H1 (cell line): ENCODE data around the gene MTF2. TPM values are rescaled to one million over a fixed set of nuclear protein-coding genes. Genes with fewer than 3 reads are reported as not detected.

ENCODE experiments used
- CTCF ChIA-PET: fragments of 300-600 bp; sonication (Branson Sonifier 250); formaldehyde crosslinking; loops from one replicate; lab custom pipeline; 2021; ENCODE audit not compliant: partially characterized antibody; lab: Charles Lee
- POLR2A ChIA-PET: fragments of 300-600 bp; sonication (Branson Sonifier 250); formaldehyde crosslinking; loops from one replicate; lab custom pipeline; 2021; ENCODE audit warnings: inconsistent platforms; ENCODE audit not compliant: partially characterized antibody; lab: Charles Lee
- DNase-seq, 2 experiments: peaks; one replicate each; pipeline versions ENCODE4 v3.0.0 to v3.0.0-alpha.2; 2010 to 2022; ENCODE audit warnings: low spot score in 2 of 2, low read depth in 1 of 2, mixed read lengths in 1 of 2
- FAIRE-seq: peaks from 2 replicates; lab custom pipeline; 2011; peaks lifted over from hg19 to GRCh38; lab: Jason Lieb, UNC
- H2AFZ ChIP-seq: 2 replicates; pipeline ENCODE4 v1.8.1; 2012; ENCODE audit warnings: low read length, inconsistent platforms
- H2AK5ac ChIP-seq: 2 replicates; pipeline ENCODE4 v1.6.1; 2013; ENCODE audit warnings: low read depth, low read length
- H2BK120ac ChIP-seq: replicated peaks from 2 replicates; pipeline ENCODE3; 2013; ENCODE audit warnings: low read depth, low read length, inconsistent platforms
- H2BK12ac ChIP-seq: 2 replicates; pipeline ENCODE4 v1.6.1; 2013; ENCODE audit warnings: low read depth, low read length
- H2BK15ac ChIP-seq: 2 replicates; pipeline ENCODE4 v1.6.1; 2013; ENCODE audit warnings: low read length
- H2BK20ac ChIP-seq: 2 replicates; pipeline ENCODE4 v1.6.1; 2013; ENCODE audit warnings: low read length
- H2BK5ac ChIP-seq: 2 replicates; pipeline ENCODE4 v1.6.1; 2013; ENCODE audit warnings: low read depth, low read length
- H3K14ac ChIP-seq: 2 replicates; pipeline ENCODE4 v1.6.1; 2013; ENCODE audit warnings: inconsistent platforms; ENCODE audit not compliant: insufficient read length
- H3K18ac ChIP-seq: 2 replicates; pipeline ENCODE4 v1.6.1; 2013; ENCODE audit warnings: low read length; ENCODE audit errors: extremely low read depth
- H3K23ac ChIP-seq: 2 replicates; pipeline ENCODE4 v1.6.1; 2013; ENCODE audit warnings: inconsistent platforms; ENCODE audit not compliant: insufficient read length
- H3K23me2 ChIP-seq: 2 replicates; pipeline ENCODE4 v1.6.1; 2013; ENCODE audit warnings: low read depth, low read length
- H3K27ac ChIP-seq: 2 replicates; pipeline ENCODE4 v1.6.1; 2011; ENCODE audit warnings: low read depth, low read length, inconsistent platforms
- H3K27me3 ChIP-seq, 4 experiments: replicated peaks in 1 of 4; 1 replicate in 1 of 4; 2 replicates in 3 of 4; pipeline versions ENCODE4 v1.6.1 to v1.8.1; 2011 to 2013; ENCODE audit warnings: low read length in 3 of 4, mild to moderate bottlenecking in 3 of 4, inconsistent platforms in 2 of 4, mixed read lengths in 2 of 4, moderate library complexity in 1 of 4; ENCODE audit not compliant: control insufficient read depth in 3 of 4, insufficient read depth in 3 of 4; ENCODE audit errors: extremely low read depth in 1 of 4
- H3K36me3 ChIP-seq, 4 experiments: 2 replicates each; pipeline versions ENCODE4 v1.6.1 to v1.8.1; 2011 to 2013; ENCODE audit warnings: mild to moderate bottlenecking in 4 of 4, low read length in 3 of 4, moderate library complexity in 2 of 4, control low read depth in 1 of 4, inconsistent platforms in 1 of 4; ENCODE audit not compliant: insufficient read depth in 4 of 4, control insufficient read depth in 2 of 4
- H3K4ac ChIP-seq: replicated peaks from 2 replicates; pipeline ENCODE3; 2013; ENCODE audit warnings: low read length, low read depth, mixed read lengths, inconsistent platforms; ENCODE audit not compliant: insufficient read length
- H3K4me1 ChIP-seq, 4 experiments: replicated peaks in 1 of 4; 1 replicate in 1 of 4; 2 replicates in 3 of 4; pipeline versions ENCODE4 v1.6.1 to v1.8.1; 2011 to 2013; ENCODE audit warnings: low read length in 3 of 4, inconsistent platforms in 2 of 4, mixed read lengths in 1 of 4; ENCODE audit not compliant: insufficient read depth in 4 of 4, control insufficient read depth in 3 of 4
- H3K4me2 ChIP-seq, 2 experiments: 2 replicates each; pipeline versions ENCODE4 v1.6.1 to v1.8.1; 2011 to 2013; ENCODE audit warnings: low read depth in 2 of 2, low read length in 2 of 2, control low read depth in 1 of 2, inconsistent platforms in 1 of 2, mild to moderate bottlenecking in 1 of 2; ENCODE audit not compliant: insufficient read depth in 1 of 2
- H3K4me3 ChIP-seq, 4 experiments: fragments of 200-600, 300-600 bp in 1 of 4; sonication (generic), shearing (Covaris generic), sonication (Bioruptor Twin) in 1 of 4; 2 replicates each; pipeline versions ENCODE4 v1.5.1 to v1.8.1; 2011 to 2016; ENCODE audit warnings: low read length in 4 of 4, low read depth in 3 of 4, control low read depth in 2 of 4, inconsistent platforms in 2 of 4, mild to moderate bottlenecking in 2 of 4, mixed read lengths in 1 of 4, moderate library complexity in 1 of 4; ENCODE audit not compliant: insufficient read depth in 2 of 4; ENCODE audit errors: extremely low read depth in 1 of 4
- H3K56ac ChIP-seq: replicated peaks from 2 replicates; pipeline ENCODE3; 2013; ENCODE audit warnings: low read depth, mild to moderate bottlenecking, mixed read lengths, low read length, inconsistent platforms; ENCODE audit not compliant: insufficient read length
- H3K79me1 ChIP-seq: 2 replicates; pipeline ENCODE4 v1.6.1; 2013; ENCODE audit warnings: low read depth, low read length, control low read depth
- H3K79me2 ChIP-seq, 2 experiments: 2 replicates each; pipeline versions ENCODE4 v1.6.1 to v1.8.1; 2012 to 2013; ENCODE audit warnings: low read length in 2 of 2, mild to moderate bottlenecking in 2 of 2, inconsistent platforms in 1 of 2; ENCODE audit not compliant: insufficient read depth in 2 of 2, control insufficient read depth in 1 of 2
- H3K9ac ChIP-seq, 4 experiments: replicated peaks in 1 of 4; 1 replicate in 1 of 4; 2 replicates in 3 of 4; pipeline versions ENCODE4 v1.6.1 to v1.8.1; 2011 to 2013; ENCODE audit warnings: low read depth in 3 of 4, low read length in 3 of 4, control low read depth in 2 of 4, mild to moderate bottlenecking in 2 of 4, moderate library complexity in 2 of 4, inconsistent platforms in 1 of 4; ENCODE audit errors: extremely low read depth in 1 of 4
- H3K9me3 ChIP-seq, 2 experiments: 2 replicates each; pipeline versions ENCODE4 v1.6.1 to v1.8.1; 2012 to 2013; ENCODE audit warnings: mild to moderate bottlenecking in 2 of 2, moderate library complexity in 2 of 2, control low read depth in 1 of 2, inconsistent platforms in 1 of 2, low read depth in 1 of 2, low read length in 1 of 2, mixed read lengths in 1 of 2; ENCODE audit not compliant: insufficient read depth in 2 of 2
- H4K20me1 ChIP-seq, 2 experiments: replicated peaks in 1 of 2; 2 replicates each; pipeline versions ENCODE3 to v1.8.1; 2011 to 2013; ENCODE audit warnings: inconsistent platforms in 2 of 2, low read length in 2 of 2, mild to moderate bottlenecking in 1 of 2; ENCODE audit not compliant: insufficient read depth in 2 of 2, control insufficient read depth in 1 of 2
- H4K5ac ChIP-seq: 2 replicates; pipeline ENCODE4 v1.6.1; 2013; ENCODE audit warnings: low read length, low read depth, mixed read lengths, inconsistent platforms; ENCODE audit not compliant: insufficient read length
- H4K8ac ChIP-seq: 2 replicates; pipeline ENCODE4 v1.8.0; 2013; ENCODE audit warnings: mild to moderate bottlenecking, moderate library complexity, low read length, inconsistent platforms; ENCODE audit not compliant: insufficient read depth; ENCODE audit errors: extremely low read depth
- H4K91ac ChIP-seq: replicated peaks from 2 replicates; pipeline ENCODE3; 2013; ENCODE audit warnings: low read length, mixed read lengths, inconsistent platforms; ENCODE audit not compliant: insufficient read length
- CBX8 ChIP-seq: fragments of 300-800, 300-1000 bp; sonication (generic); IDR thresholded peaks from 2 replicates; pipeline ENCODE4 v1.7.1; 2016; ENCODE audit warnings: low read depth, low read length, borderline replicate concordance
- CHD2 ChIP-seq: IDR thresholded peaks from 2 replicates; pipeline ENCODE4 v1.6.1; 2012; ENCODE audit warnings: low read length, improper control_type of control experiment
- JUN ChIP-seq: IDR thresholded peaks from 2 replicates; pipeline ENCODE4 v1.6.1; 2011; ENCODE audit warnings: low read depth, mild to moderate bottlenecking, improper control_type of control experiment, low read length
- MAX ChIP-seq: IDR thresholded peaks from 2 replicates; pipeline ENCODE4 v1.6.1; 2012; ENCODE audit warnings: inconsistent platforms
- PHF8 ChIP-seq: fragments of 200-600 bp; sonication (generic); conservative IDR thresholded peaks from 2 replicates; pipeline ENCODE4 v1.7.1; 2012; ENCODE audit warnings: low read depth, mild to moderate bottlenecking, inconsistent platforms, low read length, moderate library complexity
- RFX5 ChIP-seq: IDR thresholded peaks from 2 replicates; pipeline ENCODE4 v1.6.1; 2011; ENCODE audit warnings: low read depth, low read length, improper control_type of control experiment, borderline replicate concordance
- WGBS, 2 experiments: shearing (Covaris generic) in 1 of 2; methylation state at CpG; one replicate each; pipeline versions ENCODE4 v1.1.6 to v1.1.7; 2013 to 2015; ENCODE audit warnings: low lambda C conversion rate in 2 of 2, mixed read lengths in 2 of 2, inconsistent platforms in 1 of 2, low coverage in 1 of 2, missing lambda C conversion rate in 1 of 2; ENCODE audit not compliant: insufficient replicate concordance in 2 of 2, insufficient coverage in 1 of 2, insufficient read length in 1 of 2; ENCODE audit errors: extremely low coverage in 1 of 2, missing lambda C conversion rate in 1 of 2; 5-methylcytosine and 5-hydroxymethylcytosine counted together
- polyA plus RNA-seq, 7 experiments: library from polyadenylated mRNA; depleted of rRNA in 3 of 7; stranded (reverse) in 5 of 7; unstranded in 2 of 7; fragments of >200 nt in 5 of 7; fragments of 200-250 nt in 2 of 7; gene quantifications; 1 replicate in 5 of 7; 2 replicates in 1 of 7; 4 replicates in 1 of 7; pipeline versions ENCODE4 v1.2.1 to v1.2.3, GENCODE V29; 2011 to 2013; ENCODE audit warnings: missing spikeins in 2 of 7, mixed read lengths in 2 of 7
- total RNA-seq: library from RNA; stranded (reverse); fragmentation: NEBNext Ultra II Directional; extraction: Animal tissue kit (Norgen Biotek cat#: 25700); gene quantifications from 2 replicates; pipeline ENCODE4 v1.2.1, GENCODE V29; 2021

Gene MTF2
- total and polyA plus RNA-seq, 2 of the 8 experiments (the other 6 are each of a cell fraction or from before 2014, with no cell fraction given): 72.1 to 102 TPM

GRCh38 chr1:93108335-93108734 is 29.3 kb downstream of the MTF2 start:
- no peak overlapping the region for H3K4me2 ChIP-seq
- H3K14ac ChIP-seq: no peak overlapping the region
- H3K27ac ChIP-seq: no peak overlapping the region
- H3K9me3 ChIP-seq: no peaks in the 10 kb centered on the region
- no peak overlapping the region for H2AFZ ChIP-seq
- peaks cover 6% of the 10 kb centered on the region; the same call in 1 of the 2 replicates for H3K79me1 ChIP-seq
- no peak overlapping the region for H4K5ac ChIP-seq
- WGBS, 2 experiments: 89% methylated on average over 2 of the region's 2 CpGs; no CpG with 5 or more reads in 1 of the 2 experiments
- H3K27me3 ChIP-seq: no peaks in the 10 kb centered on the region
- no peak overlapping the region for H2BK15ac ChIP-seq
- DNase-seq: no peak
- CTCF ChIA-PET: interaction anchor here (1.6 kb wide), 1 partner anchor 115 kb away, joined by 3 read pairs; no protein-coding TSS in a partner anchor
- no peak overlapping the region for H3K18ac ChIP-seq
- TF ChIP-seq CBX8 (no peak), MAX (no peak), PHF8 (no peak), CHD2 (no peak), JUN (no peak), RFX5 (no peak)
- no peak overlapping the region for H3K4ac ChIP-seq
- H3K23me2 ChIP-seq: no peaks in the 10 kb centered on the region; the same call in 1 of the 2 replicates
- POLR2A ChIA-PET: interaction anchor here (2.3 kb wide), 1 partner anchor 29 kb away, joined by 17 read pairs; the partner anchor contains the start of gene MTF2
- no peak overlapping the region for H2AK5ac ChIP-seq
- peaks cover 0 to 32% (median 3%) of the 10 kb centered on the region in 4 experiments; a peak in 2 of 8 replicates for H3K36me3 ChIP-seq
- H3K9ac ChIP-seq: no peak overlapping the region
- no peak overlapping the region for H4K91ac ChIP-seq
- no peak overlapping the region for H3K4me3 ChIP-seq
- no peak overlapping the region for H2BK120ac ChIP-seq
- no peak overlapping the region for H3K23ac ChIP-seq
- no peak overlapping the region for H3K56ac ChIP-seq
- no peak for FAIRE-seq
- no peak overlapping the region for H2BK20ac ChIP-seq
- no peak overlapping the region for H4K8ac ChIP-seq
- no peak overlapping the region for H2BK5ac ChIP-seq
- peaks cover 14 to 21% of the 10 kb centered on the region in 2 experiments for H4K20me1 ChIP-seq
- peaks cover 0 to 8% (median 0%) of the 10 kb centered on the region in 4 experiments; a peak in 1 of 7 replicates for H3K4me1 ChIP-seq
- H3K79me2 ChIP-seq: peaks cover 34 to 99% of the 10 kb centered on the region in 2 experiments
- H2BK12ac ChIP-seq: no peak overlapping the region
